ENCODE data around the gene MICALL1. TPM values are rescaled to one million over a fixed set of nuclear protein-coding genes. Genes with fewer than 3 reads are reported as not detected.

The MICALL1 gene
- total RNA-seq, 1 donor from 2014 or later, result 29.1 TPM

DNA sequence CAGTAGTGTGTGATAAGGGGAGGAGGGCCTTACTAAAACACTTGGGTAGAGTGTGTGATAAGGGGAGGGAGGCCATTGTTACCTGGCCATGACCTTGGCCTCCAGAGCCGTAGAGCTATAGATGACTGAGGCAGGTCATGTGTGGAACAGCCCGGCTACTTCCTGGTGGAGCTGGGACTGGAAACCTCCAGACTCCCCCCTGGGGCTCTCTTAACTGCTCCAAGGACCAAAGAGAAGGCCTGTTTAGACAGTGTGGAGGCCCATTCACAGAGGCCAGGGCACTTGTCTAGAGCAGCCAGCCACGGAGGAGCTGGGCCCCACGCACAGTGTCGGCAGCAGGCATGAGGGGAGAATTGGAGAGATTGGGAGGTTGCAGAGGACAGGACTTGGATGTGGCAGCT lies 12.5 kb upstream of the MICALL1 start:
- Mint-ChIP-seq H3K9me3 (no peaks in the 10 kb centered on the region), H3K4me3 (ENCODE audit: low read depth) (no peak overlapping the region), H3K27me3 (ENCODE audit: low read depth) (no peaks in the 10 kb centered on the region), H3K27ac (peak overlapping the region; percentile 54), H3K36me3 (ENCODE audit: low read depth) (peaks cover 24% of the 10 kb centered on the region), H3K4me1 (ENCODE audit: low read depth) (peaks cover 16% of the 10 kb centered on the region)
- intact Hi-C loops (cut with micrococcal nuclease), result no loop called here
- DNase-seq (ENCODE audit: low spot score), result no peak

DNA sequence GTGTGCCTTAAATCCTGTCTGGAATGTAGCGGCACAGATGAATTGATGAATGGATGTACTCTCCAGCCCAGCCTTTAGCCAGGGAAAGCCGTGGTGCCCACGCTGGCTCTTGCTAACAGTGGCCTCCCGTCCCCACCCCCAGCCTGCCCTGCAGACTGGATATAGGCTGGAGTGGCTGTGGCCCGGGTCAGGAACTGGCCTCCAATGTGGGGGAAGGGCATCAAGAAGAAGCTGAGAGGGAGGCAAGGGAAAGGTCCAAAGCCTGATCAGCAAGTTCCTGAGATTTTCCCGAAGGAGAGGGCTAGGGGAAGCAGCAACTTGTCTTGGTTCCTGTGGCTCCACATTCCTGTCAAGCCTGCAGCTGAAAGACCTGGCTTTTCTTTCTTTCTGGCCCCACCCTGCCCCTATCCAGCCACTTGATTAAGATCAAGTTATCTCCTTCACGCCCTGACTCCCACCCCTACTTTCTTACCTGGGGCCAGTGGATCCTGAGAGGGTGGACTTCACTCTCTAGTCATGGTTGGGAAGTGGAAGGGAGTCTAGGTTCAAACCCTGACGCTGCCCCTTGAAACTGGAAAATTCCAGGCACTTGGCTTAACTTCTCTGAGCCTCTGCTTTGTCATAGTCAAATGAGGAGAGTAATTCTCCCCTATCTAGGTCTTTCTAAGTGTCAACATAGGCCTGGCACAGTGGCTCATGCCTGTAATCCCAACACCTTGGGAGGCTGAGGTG lies 11.0 kb upstream of the MICALL1 start:
- DNase-seq (ENCODE audit: low spot score), result no peak
- no peaks in the 10 kb centered on the region for H3K27me3 Mint-ChIP-seq (ENCODE audit: low read depth)
- intact Hi-C loops (cut with micrococcal nuclease), result loop anchor here (5.0 kb wide), 1 partner anchor 53 kb away; the partner anchor contains the start of gene ANKRD54
- H3K4me3 Mint-ChIP-seq (ENCODE audit: low read depth), result no peak overlapping the region
- peaks cover 16% of the 10 kb centered on the region for H3K4me1 Mint-ChIP-seq (ENCODE audit: low read depth)
- peaks cover 12% of the 10 kb centered on the region for H3K36me3 Mint-ChIP-seq (ENCODE audit: low read depth)
- H3K27ac Mint-ChIP-seq, result peak overlapping the region; percentile 51
- H3K9me3 Mint-ChIP-seq, result no peaks in the 10 kb centered on the region

DNA sequence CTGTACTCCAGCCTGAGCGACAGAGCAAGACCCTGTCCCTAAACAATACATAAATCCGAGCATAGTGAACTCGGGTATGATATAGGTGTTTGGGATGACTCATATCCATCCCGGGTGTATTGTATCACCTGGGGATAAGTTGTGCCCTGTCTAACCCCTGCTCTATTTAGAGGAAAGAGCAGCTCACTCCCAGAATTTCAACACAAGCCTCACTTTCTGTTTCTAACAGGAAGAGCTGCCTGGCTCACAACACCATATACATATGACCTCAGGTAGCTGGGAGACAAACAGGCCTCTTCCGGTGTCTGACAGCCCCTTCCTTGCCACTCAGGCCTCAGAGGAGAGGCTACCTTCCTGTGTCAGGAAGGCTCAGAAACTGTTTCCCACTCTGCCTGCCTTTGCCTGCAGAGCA lies 9.9 kb upstream of the MICALL1 start:
- no peaks in the 10 kb centered on the region for H3K27me3 Mint-ChIP-seq (ENCODE audit: low read depth)
- peak overlapping the region; percentile 15 for H3K4me3 Mint-ChIP-seq (ENCODE audit: low read depth)
- no peaks in the 10 kb centered on the region for H3K9me3 Mint-ChIP-seq
- peaks cover 16% of the 10 kb centered on the region for H3K4me1 Mint-ChIP-seq (ENCODE audit: low read depth)
- peak; percentile 42 for DNase-seq (ENCODE audit: low spot score)
- intact Hi-C loops (cut with micrococcal nuclease), result loop anchor here (5.0 kb wide), 1 partner anchor 54 kb away; the partner anchor contains the start of gene ANKRD54
- peaks cover 9% of the 10 kb centered on the region for H3K36me3 Mint-ChIP-seq (ENCODE audit: low read depth)
- peak overlapping the region; percentile 89 for H3K27ac Mint-ChIP-seq

DNA sequence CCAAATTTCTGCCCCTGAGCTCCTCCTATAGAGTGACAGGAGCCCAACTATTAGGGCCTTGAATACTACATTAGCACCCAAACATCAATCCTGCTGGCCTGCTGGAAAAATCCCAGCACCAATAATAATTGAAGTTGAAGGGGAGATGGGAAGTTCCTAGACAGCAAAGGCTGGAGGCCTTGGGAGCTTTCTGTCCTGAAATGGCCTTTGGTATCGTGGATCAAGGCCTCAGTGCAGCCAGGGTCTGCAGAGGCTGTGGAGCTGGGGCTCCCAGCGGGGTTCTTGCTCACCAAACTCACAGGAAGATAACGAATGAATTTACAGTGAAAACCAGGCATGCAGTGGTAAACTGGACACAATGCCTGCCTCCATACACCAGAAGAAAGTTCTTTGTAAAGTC lies 9.2 kb upstream of the MICALL1 start:
- H3K4me1 Mint-ChIP-seq (ENCODE audit: low read depth), result peaks cover 16% of the 10 kb centered on the region
- no peak for DNase-seq (ENCODE audit: low spot score)
- no peaks in the 10 kb centered on the region for H3K27me3 Mint-ChIP-seq (ENCODE audit: low read depth)
- H3K4me3 Mint-ChIP-seq (ENCODE audit: low read depth), result no peak overlapping the region
- intact Hi-C loops (cut with micrococcal nuclease), result loop anchor here (5.0 kb wide), 1 partner anchor 55 kb away; the partner anchor contains the start of gene ANKRD54
- H3K36me3 Mint-ChIP-seq (ENCODE audit: low read depth), result peaks cover 1% of the 10 kb centered on the region
- no peaks in the 10 kb centered on the region for H3K9me3 Mint-ChIP-seq
- peak overlapping the region; percentile 89 for H3K27ac Mint-ChIP-seq

DNA sequence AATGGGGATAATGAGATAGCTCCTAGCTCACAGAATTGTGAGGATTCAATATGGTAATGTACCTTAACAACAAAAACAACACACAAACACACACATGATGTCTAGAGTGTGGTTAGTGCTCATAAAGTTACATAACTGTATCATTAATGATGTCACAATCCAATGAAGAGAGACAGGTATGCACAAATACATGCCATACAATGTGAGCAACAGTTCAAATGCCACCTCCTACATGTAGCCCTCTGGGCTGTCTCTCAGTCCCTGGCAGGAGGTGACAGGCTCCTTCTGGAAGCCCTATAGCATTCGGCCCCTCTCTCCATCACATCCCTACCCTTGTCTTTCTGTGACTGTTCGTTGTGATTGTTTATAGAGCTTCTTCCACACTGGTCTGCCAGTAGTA lies 8.3 kb upstream of the MICALL1 start:
- no peaks in the 10 kb centered on the region for H3K36me3 Mint-ChIP-seq (ENCODE audit: low read depth)
- intact Hi-C loops (cut with micrococcal nuclease), result loop anchor here (5.0 kb wide), 1 partner anchor 56 kb away; the partner anchor contains the start of gene ANKRD54

DNA sequence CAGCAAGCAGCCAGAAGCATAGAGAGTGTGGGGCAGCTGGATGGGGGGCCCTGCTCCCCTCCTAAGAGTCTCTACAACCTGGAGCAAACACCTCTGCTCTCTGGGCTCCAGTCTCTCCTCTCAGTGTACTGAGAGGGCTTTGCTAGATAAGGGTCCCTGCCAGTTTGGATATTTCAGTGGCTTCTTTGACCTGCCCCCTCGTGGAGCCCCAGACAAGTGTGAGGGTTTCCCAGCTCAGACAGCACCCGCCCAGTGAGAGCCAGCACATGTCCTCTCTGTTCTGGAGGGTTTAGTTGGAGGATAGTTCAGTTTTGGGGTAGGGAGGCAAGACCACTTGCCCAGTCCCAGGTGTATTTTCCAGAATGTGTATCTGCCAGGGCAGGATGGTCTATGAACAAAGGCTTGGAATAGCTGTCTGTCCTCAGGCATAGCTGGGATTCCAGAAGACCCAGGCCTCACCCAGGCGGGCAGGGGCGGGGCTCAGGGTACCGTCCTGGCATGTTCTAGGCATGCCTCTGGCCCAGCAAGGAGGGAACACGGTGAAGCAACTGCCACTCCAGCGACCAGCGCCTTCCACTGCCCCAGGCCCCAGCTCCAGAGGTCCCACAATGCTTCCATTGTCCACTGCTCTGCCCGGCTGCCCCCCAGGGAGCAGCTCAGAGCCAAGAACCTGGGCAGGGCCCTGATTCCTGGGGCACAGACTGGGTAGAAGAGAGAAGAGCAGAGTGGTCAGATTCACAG lies 7.5 kb upstream of the MICALL1 start:
- Mint-ChIP-seq H3K4me1 (ENCODE audit: low read depth) (peaks cover 16% of the 10 kb centered on the region), H3K36me3 (ENCODE audit: low read depth) (no peaks in the 10 kb centered on the region), H3K27ac (no peak overlapping the region), H3K27me3 (ENCODE audit: low read depth) (no peaks in the 10 kb centered on the region), H3K4me3 (ENCODE audit: low read depth) (no peak overlapping the region), H3K9me3 (no peaks in the 10 kb centered on the region)
- DNase-seq (ENCODE audit: low spot score), result no peak
- intact Hi-C loops (cut with micrococcal nuclease), result loop anchor here (5.0 kb wide), 1 partner anchor 56 kb away; the partner anchor contains the start of gene ANKRD54

More for the DNA sequence above, 8.3 kb upstream of the MICALL1 start:
- no peaks in the 10 kb centered on the region for H3K9me3 Mint-ChIP-seq
- peaks cover 16% of the 10 kb centered on the region for H3K4me1 Mint-ChIP-seq (ENCODE audit: low read depth)
- no peak overlapping the region for H3K4me3 Mint-ChIP-seq (ENCODE audit: low read depth)
- no peak overlapping the region for H3K27ac Mint-ChIP-seq
- H3K27me3 Mint-ChIP-seq (ENCODE audit: low read depth), result no peaks in the 10 kb centered on the region
- DNase-seq (ENCODE audit: low spot score), result no peak

DNA sequence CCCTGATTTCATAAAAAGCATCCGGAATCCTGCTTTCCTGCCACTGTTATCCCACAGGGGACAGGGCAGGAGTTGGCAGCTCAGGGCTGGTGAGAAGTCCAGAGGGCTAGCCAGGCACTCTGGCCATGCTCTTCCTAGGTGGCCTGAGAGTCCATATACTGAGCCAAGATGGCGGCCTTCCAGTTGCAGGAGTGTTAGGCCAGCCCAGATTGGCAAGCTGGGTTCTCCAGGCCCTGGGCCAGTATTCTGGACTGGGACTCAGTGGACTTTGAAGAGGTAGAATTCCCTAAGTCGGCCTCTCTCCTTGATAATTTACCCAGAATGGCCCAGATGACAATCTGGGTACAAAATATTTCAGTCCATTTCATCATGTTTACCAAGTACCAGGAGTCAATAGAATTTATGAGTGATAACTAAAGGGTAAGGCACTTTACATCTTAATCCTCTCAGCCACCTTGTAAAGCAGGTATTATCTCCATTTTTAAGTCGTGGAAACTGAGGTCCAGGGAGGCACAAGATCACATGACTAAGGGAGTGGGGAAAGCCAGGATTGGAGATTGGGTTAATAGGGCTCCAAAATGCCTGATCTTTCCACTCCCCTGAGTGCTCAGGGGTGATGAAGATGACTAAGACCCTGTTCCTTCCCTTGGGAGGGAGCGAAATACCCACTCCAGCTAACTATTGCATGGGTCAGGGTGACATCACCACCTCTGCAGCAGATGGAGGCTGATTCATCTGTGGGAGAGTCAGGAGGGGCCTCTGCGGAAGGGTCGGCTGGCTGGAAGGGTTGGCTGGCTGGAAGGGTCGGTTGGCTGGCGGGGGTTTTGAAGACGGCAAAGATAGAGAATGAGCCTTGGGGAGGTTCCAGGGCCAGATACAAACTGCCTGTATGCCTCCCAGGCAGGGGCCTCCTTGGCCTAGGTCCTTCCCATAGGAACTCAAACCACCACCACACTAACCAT lies 1.2 kb upstream of the MICALL1 start:
- no peaks in the 10 kb centered on the region for H3K36me3 Mint-ChIP-seq (ENCODE audit: low read depth)
- no peaks in the 10 kb centered on the region for H3K9me3 Mint-ChIP-seq
- no peaks in the 10 kb centered on the region for H3K27me3 Mint-ChIP-seq (ENCODE audit: low read depth)
- no peak for DNase-seq (ENCODE audit: low spot score)
- peak overlapping the region; percentile 77 for H3K4me3 Mint-ChIP-seq (ENCODE audit: low read depth)
- H3K27ac Mint-ChIP-seq, result peak overlapping the region; percentile 77
- H3K4me1 Mint-ChIP-seq (ENCODE audit: low read depth), result peaks cover 22% of the 10 kb centered on the region
- intact Hi-C loops (cut with micrococcal nuclease), result no loop called here

DNA sequence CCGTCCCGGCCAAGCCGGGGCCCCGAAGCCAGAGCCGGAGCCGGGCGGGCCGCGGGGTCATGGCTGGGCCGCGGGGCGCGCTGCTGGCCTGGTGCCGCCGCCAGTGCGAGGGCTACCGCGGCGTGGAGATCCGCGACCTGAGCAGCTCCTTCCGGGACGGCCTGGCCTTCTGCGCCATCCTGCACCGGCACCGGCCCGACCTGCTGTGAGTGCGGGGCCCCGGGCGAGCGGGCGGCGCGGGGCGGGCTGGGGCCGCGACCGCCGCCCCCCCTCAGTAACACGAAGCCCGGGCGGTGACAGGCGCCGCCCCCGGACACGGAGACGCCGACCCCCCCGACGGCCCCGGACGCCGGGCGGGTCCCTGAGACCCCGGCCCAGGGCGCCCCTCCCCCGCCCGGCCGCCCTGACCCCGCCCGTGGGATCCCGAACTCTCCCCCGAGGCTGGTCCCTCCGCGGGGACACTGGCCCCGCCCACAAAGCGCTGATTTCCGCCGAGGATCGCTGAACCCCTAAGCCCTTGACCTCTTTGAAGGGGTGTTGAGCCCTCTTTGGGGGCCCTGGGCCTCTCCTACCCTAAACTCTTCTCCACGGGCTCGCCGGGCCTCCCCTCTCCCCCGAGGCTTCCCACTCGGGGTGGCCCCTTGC lies 389 bp downstream of the MICALL1 start:
- H3K9me3 Mint-ChIP-seq, result no peaks in the 10 kb centered on the region
- intact Hi-C loops (cut with micrococcal nuclease), result no loop called here
- peak overlapping the region; percentile 78 for H3K4me3 Mint-ChIP-seq (ENCODE audit: low read depth)
- peak; percentile 27 for DNase-seq (ENCODE audit: low spot score)
- peaks cover 22% of the 10 kb centered on the region for H3K4me1 Mint-ChIP-seq (ENCODE audit: low read depth)
- peak overlapping the region; percentile 79 for H3K27ac Mint-ChIP-seq
- H3K27me3 Mint-ChIP-seq (ENCODE audit: low read depth), result no peaks in the 10 kb centered on the region
- no peaks in the 10 kb centered on the region for H3K36me3 Mint-ChIP-seq (ENCODE audit: low read depth)

DNA sequence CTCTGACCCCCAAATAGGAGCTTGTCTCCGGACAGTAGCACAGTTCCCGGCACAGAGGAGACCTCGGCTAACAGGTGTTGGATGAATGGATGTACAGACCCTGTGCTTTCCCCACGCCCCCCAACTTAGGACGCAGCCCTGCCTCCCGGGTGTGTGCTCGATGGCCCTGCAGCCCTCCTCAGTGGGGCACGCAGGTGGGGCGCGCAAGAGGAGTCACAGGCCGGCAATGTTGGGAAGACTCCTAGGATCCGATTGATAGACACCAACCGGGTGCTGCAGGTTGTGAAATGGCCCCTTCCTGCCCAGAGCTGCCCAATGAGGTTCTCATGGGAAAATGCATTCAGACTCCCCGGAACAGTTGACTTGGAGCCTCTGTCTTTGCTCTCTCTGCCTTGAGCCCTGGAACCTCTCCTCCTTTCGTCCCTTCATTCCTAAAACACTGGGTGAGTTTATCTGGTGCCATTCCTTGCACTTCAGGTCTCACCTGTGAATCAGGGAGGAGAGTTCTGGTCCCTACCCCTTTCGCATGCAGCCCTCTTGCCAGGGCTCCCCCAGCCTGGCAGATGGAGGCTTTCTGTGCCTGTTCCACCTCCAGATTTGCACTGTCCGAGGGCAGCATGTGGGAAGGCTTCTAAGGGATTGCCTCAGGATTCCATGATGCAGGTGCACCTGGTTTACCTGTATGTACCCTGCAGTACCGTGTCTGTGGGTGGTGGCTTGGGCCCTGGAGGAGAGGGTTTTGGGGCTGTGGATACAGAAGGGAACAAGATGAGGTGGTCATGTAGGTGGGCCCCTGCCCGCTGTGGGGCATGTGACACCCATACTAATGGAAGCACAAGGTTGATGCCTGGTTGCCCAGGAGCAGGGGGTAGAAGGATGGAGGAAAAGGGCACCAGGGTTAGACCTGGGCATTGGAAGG lies 1.2 kb downstream of the MICALL1 start:
- peak overlapping the region; percentile 79 for H3K27ac Mint-ChIP-seq
- H3K9me3 Mint-ChIP-seq, result no peaks in the 10 kb centered on the region

DNA sequence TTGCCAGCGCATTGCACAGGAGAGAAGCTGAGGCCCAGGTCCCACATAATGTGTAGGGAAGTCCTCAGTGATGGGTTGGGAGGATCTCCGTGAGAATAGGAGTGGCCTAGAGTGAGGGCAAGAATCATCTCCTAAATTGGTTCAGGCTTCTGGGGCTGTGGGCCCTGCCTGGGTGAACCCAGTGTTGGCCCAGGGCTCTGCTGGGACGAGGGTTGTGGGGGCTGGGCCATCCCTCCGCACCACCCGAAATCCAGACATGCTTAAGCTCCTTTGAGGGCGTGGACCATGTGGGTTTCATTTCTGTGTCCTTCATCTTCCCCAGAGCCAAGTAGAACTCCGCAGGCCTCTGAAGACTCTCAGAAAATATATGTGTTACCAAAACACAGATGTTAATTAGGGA lies 3.7 kb downstream of the MICALL1 start:
- no peaks in the 10 kb centered on the region for H3K9me3 Mint-ChIP-seq
- no peak overlapping the region for H3K27ac Mint-ChIP-seq
- no peak overlapping the region for H3K4me3 Mint-ChIP-seq (ENCODE audit: low read depth)
- DNase-seq (ENCODE audit: low spot score), result no peak
- intact Hi-C loops (cut with micrococcal nuclease), result no loop called here
- H3K36me3 Mint-ChIP-seq (ENCODE audit: low read depth), result peaks cover 3% of the 10 kb centered on the region
- H3K27me3 Mint-ChIP-seq (ENCODE audit: low read depth), result no peaks in the 10 kb centered on the region
- H3K4me1 Mint-ChIP-seq (ENCODE audit: low read depth), result peaks cover 21% of the 10 kb centered on the region

More for the DNA sequence above, 1.2 kb downstream of the MICALL1 start:
- intact Hi-C loops (cut with micrococcal nuclease), result no loop called here
- peak overlapping the region; percentile 78 for H3K4me3 Mint-ChIP-seq (ENCODE audit: low read depth)
- peaks cover 22% of the 10 kb centered on the region for H3K4me1 Mint-ChIP-seq (ENCODE audit: low read depth)
- H3K36me3 Mint-ChIP-seq (ENCODE audit: low read depth), result no peaks in the 10 kb centered on the region
- H3K27me3 Mint-ChIP-seq (ENCODE audit: low read depth), result no peaks in the 10 kb centered on the region
- no peak for DNase-seq (ENCODE audit: low spot score)

DNA sequence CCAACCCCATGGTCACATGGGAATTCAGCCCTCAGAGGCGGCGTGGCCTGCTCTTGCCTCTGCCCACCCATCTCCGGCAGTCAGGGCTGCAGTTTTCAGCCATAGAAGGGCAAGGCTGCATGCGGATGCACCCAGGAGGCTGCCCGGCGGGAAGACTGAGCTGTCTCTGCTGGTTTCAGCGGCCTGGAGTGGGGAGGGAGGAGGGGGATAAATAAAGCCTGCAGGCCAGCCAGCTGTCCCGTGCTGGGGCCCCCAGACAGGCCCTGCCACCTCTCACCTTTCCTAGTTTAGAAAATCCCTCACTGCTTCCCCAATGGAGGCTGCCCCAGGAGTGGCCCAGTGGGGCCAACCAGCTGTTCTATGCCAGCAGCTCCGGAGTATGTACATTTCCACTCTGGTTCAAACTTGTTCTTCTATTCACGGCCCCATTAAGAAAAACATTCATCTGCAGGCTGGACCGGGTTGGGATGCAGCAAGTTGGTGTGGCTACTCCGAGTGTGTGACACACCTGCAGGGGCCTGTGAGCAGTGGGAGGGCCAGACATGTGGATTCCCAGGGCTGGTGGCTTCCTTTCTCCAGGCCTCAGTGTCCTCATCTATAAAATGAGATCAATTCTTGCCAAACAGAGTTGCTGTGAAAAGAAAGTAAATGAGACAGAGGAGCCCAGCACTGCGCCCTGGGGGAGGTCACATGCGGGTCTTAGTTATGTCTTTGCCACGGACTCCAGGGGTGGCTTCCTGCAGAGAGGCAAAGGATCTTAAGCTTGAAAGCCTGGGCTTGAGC lies 5.0 kb downstream of the MICALL1 start:
- DNase-seq (ENCODE audit: low spot score), result no peak
- Mint-ChIP-seq H3K27me3 (ENCODE audit: low read depth) (no peaks in the 10 kb centered on the region), H3K27ac (no peak overlapping the region), H3K4me1 (ENCODE audit: low read depth) (peaks cover 12% of the 10 kb centered on the region), H3K4me3 (ENCODE audit: low read depth) (no peak overlapping the region), H3K9me3 (no peaks in the 10 kb centered on the region), H3K36me3 (ENCODE audit: low read depth) (peaks cover 3% of the 10 kb centered on the region)
- intact Hi-C loops (cut with micrococcal nuclease), result no loop called here

Data from activated T-helper 2 cell treated with anti-CD3 and anti-CD28 coated beads, Interferon-gamma antibody, Interleukin-2, Interleukin-4, amounts not matched to agents 10 μg/mL and 5 μg/mL and 100 μg/mL, durations not matched to agents 14 hours and 24 hours and 36 hours (primary cell).